Measurements from ENCODE around the gene HSPE1.
"Not testable (repeated sequence)": the region's sequence is repeated elsewhere in the genome, so short reads cannot be mapped to it uniquely, and the experiment has no call there.

HSPE1 gene

GRCh38 chr2:197499594-197500502 is at the start of gene HSPE1, which contains the start of gene HSPD1:
HSPE1 (plus strand) TSS chr2:197500379; CDS start chr2:197500437, 58 bp downstream.
HSPD1 (minus strand) TSS chr2:197499840; CDS start chr2:197498848, 992 bp downstream.
- peak within 1 kb of the TSS; percentile 65 to 97 (median 91) for H3K4me3 ChIP-seq
- H3K27ac ChIP-seq, result peak within 1 kb of the TSS; percentile 79 to 99 (median 93)

- Histone ChIP-seq H3K4me3 (peak overlapping the region in 1 of 7 experiments; percentile 14), H3K27ac (no peak overlapping the region)
Observed at GRCh38 chr2:197450465-197450864, 49.7 kb upstream of the HSPE1 start.

GRCh38 chr2:197450935-197451358 is 49.2 kb upstream of the HSPE1 start:
- H3K27ac ChIP-seq, H3K4me3 ChIP-seq: not testable (repeated sequence)

- H3K4me3 ChIP-seq, result peak overlapping the region; percentile 62 to 94 (median 78)
- H3K27ac ChIP-seq, result peak overlapping the region in 20 of 21 experiments; percentile 84 to 100 (median 96)
Observed at GRCh38 chr2:197452754-197453122, 47.4 kb upstream of the HSPE1 start.

GRCh38 chr2:197453123-197453913 is 46.9 kb upstream of the HSPE1 start, which contains the start of gene COQ10B:
COQ10B (plus strand) TSS chr2:197453552; CDS start chr2:197453561, 9 bp downstream.
- Histone ChIP-seq H3K27ac (peak within 1 kb of the TSS; percentile 94 to 100 (median 99)), H3K4me3 (peak within 1 kb of the TSS; percentile 62 to 94 (median 78))

- peak overlapping the region; percentile 62 to 94 (median 78) for H3K4me3 ChIP-seq
- H3K27ac ChIP-seq, result peak overlapping the region; percentile 94 to 100 (median 99)
Observed at GRCh38 chr2:197453914-197454398, 46.2 kb upstream of the HSPE1 start.

GRCh38 chr2:197454923-197455322 is 45.3 kb upstream of the HSPE1 start:
- peak overlapping the region in 4 of 21 experiments; percentile 98 to 100 (median 100) for H3K27ac ChIP-seq
- H3K4me3 ChIP-seq, result peak overlapping the region in 5 of 7 experiments; percentile 62 to 94 (median 78)

GRCh38 chr2:197455428-197455827 is 44.8 kb upstream of the HSPE1 start:
- Histone ChIP-seq H3K27ac (peak overlapping the region in 1 of 21 experiments; percentile 100), H3K4me3 (no peak overlapping the region)

- Histone ChIP-seq H3K4me3 (no peak overlapping the region), H3K27ac (peak overlapping the region in 1 of 21 experiments; percentile 6)
Observed at GRCh38 chr2:197460649-197461048, 39.5 kb upstream of the HSPE1 start.

- Histone ChIP-seq H3K27ac (no peak overlapping the region), H3K4me3 (no peak overlapping the region)
Observed at GRCh38 chr2:197461057-197461456, 39.1 kb upstream of the HSPE1 start.

- Histone ChIP-seq H3K4me3 (no peak overlapping the region), H3K27ac (no peak overlapping the region)
Observed at GRCh38 chr2:197464175-197464574, 36.0 kb upstream of the HSPE1 start.

- Histone ChIP-seq H3K4me3 (no peak overlapping the region), H3K27ac (no peak overlapping the region)
Observed at GRCh38 chr2:197472166-197472565, 28.0 kb upstream of the HSPE1 start.

GRCh38 chr2:197477797-197478196 is 22.4 kb upstream of the HSPE1 start:
- H3K4me3 ChIP-seq, result no peak overlapping the region
- H3K27ac ChIP-seq, result no peak overlapping the region

GRCh38 chr2:197480165-197481036 is 19.8 kb upstream of the HSPE1 start:
- Histone ChIP-seq H3K4me3 (no peak overlapping the region), H3K27ac (no peak overlapping the region)

GRCh38 chr2:197484248-197484647 is 15.9 kb upstream of the HSPE1 start:
- not testable (repeated sequence) for H3K27ac ChIP-seq, H3K4me3 ChIP-seq

GRCh38 chr2:197486175-197486574 is 14.0 kb upstream of the HSPE1 start:
- H3K27ac ChIP-seq, result no peak overlapping the region
- no peak overlapping the region for H3K4me3 ChIP-seq

GRCh38 chr2:197487385-197487784 is 12.8 kb upstream of the HSPE1 start:
- Histone ChIP-seq H3K4me3 (no peak overlapping the region), H3K27ac (no peak overlapping the region)

- no peak overlapping the region for H3K4me3 ChIP-seq
- H3K27ac ChIP-seq, result no peak overlapping the region
Observed at GRCh38 chr2:197495433-197496134, 4.6 kb upstream of the HSPE1 start.

Measured in skin epidermis (tissue), 12 donors.